ENCODE results near the gene PCNP.
"Not testable (repeated sequence)": the region's sequence is repeated elsewhere in the genome, so short reads cannot be mapped to it uniquely, and the experiment has no call there.

Gene PCNP

DNA sequence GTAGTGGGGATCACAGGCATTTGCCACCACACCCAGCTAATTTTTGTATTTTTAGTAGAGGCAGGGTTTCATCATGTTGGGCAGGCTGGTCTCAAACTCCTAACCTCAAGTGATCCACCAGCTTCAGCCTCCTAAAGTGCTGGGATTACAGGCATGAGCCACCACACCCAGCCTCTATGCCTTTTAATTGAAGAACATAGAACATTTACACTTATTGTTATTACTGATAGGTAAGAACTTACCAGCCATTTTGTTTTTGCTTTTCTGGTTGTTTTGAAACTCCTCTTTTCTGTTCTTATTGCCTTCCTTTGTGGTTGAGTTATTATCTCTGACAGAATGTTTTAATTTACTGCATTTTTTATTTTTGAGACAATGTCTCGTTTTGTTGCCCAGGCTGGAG is 29.2 kb downstream of the PCNP start:
- no peak for DNase-seq (ENCODE audit: low read depth)
- H3K4me3 ChIP-seq (ENCODE audit: low read depth, low read length) = no peak overlapping the region
- TF ChIP-seq, protein P1, sequence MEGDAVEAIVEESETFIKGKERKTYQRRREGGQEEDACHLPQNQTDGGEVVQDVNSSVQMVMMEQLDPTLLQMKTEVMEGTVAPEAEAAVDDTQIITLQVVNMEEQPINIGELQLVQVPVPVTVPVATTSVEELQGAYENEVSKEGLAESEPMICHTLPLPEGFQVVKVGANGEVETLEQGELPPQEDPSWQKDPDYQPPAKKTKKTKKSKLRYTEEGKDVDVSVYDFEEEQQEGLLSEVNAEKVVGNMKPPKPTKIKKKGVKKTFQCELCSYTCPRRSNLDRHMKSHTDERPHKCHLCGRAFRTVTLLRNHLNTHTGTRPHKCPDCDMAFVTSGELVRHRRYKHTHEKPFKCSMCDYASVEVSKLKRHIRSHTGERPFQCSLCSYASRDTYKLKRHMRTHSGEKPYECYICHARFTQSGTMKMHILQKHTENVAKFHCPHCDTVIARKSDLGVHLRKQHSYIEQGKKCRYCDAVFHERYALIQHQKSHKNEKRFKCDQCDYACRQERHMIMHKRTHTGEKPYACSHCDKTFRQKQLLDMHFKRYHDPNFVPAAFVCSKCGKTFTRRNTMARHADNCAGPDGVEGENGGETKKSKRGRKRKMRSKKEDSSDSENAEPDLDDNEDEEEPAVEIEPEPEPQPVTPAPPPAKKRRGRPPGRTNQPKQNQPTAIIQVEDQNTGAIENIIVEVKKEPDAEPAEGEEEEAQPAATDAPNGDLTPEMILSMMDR (conservative IDR thresholded peaks at IDR 0.05; ENCODE audit: low read depth, low read length) = no peak

DNA sequence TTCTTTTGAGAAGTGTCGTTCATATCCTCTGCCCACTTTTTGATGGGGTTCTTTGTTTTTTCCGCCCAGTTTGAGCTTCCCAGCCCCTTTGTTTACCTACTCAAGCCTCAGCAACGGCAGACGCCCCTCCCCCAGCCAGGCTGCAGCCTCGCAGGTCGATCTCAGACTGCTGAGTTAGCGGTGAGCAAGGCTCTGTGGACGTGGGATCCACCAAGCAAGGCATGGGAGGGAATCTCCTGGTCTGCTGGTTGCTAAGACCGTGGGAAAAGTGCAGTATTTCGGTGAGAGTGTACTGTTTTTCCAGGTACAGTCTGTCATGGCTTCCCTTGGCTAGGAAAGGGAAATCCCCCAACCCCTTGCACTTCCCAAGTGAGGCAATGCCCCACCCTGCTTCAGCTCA is 31.4 kb downstream of the PCNP start:
- not testable (repeated sequence) for H3K4me3 ChIP-seq (ENCODE audit: low read depth, low read length); DNase-seq (ENCODE audit: low read depth)

DNA sequence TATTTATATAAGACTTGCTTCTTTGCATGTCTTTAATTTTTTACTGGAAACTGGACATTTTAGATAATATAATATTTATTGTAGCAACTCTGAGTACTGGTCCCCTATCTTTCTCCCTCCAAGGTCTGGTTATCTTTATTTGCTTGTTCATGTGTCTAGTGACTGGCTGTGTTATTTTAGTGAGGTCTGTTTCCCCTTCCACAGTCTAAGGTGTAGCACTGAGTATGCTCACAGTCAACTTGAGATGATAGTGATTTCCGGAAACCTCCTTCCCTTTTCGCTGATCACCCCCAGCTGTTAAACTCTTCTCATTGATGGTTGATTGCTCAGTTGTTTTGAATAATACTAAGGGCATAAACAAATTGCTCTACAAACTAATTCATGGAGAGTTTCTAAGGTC is 37.0 kb downstream of the PCNP start:
- TF ChIP-seq, protein P1 (conservative IDR thresholded peaks at IDR 0.05; ENCODE audit: low read depth, low read length) = no peak
- DNase-seq (ENCODE audit: low read depth) = no peak
- H3K4me3 ChIP-seq (ENCODE audit: low read depth, low read length) = no peak overlapping the region

DNA sequence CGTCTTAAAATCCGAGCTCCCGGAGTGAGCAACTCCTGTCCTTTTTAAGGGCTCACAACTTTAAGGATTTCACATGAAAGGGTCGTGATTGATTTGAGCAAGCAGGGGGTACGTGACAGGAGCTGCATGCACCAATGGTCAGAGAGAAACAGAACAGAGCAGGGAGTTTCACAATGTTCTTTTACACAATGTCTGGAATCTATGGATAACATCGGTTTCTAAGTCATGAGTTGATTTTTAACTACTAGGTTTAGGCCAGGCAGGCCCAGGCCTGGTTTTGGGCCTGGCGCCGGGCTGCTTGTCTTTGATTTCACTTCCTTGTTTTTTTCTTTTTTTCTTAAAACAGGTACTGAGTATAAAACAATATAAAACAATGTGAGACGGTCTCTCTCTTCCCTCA is 39.0 kb downstream of the PCNP start:
- not testable (repeated sequence) for DNase-seq (ENCODE audit: low read depth); H3K4me3 ChIP-seq (ENCODE audit: low read depth, low read length)

DNA sequence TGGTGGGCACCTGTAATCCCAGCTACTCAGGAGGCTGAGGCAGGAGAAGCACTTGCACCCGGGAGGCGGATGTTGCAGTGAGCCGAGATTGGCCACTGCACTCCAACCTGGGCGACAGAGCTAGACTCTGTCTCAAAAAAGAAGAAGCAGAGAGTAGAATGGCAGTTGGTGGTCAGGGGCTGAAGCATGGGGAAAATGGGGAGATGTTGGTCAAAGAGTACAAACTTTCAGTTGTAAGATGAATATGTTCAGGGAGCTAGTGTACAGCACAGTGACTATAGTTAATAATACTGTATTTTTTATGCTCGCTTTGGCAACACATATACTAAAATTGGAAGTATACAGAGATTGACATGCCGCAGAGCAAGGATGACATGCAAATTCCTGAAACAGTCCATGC is 41.5 kb downstream of the PCNP start:
- no peak overlapping the region for H3K4me3 ChIP-seq (ENCODE audit: low read depth, low read length)
- DNase-seq (ENCODE audit: low read depth) = no peak
- TF ChIP-seq, protein P1 (conservative IDR thresholded peaks at IDR 0.05; ENCODE audit: low read depth, low read length) = no peak

DNA sequence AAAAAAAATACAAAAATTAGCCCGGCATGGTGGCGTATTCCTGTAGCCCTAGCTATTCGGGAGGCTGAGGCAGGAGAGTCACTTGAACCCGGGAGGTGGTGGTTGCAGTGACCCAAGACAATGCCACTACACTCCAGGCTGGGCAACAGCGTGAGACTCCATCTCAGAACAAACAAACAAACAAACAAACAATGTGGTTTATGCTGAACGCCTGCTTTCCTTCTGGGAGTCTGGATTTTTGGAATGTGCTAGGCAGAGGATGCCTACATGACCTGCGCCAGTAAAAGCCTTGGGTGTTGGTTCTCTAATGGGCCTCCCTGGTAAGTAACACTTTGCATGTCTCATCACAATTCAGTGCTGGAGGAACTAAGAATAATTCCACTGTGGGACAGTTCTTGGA is 43.5 kb downstream of the PCNP start:
- DNase-seq (ENCODE audit: low read depth) = no peak
- H3K4me3 ChIP-seq (ENCODE audit: low read depth, low read length) = no peak overlapping the region
- TF ChIP-seq, protein P1 (conservative IDR thresholded peaks at IDR 0.05; ENCODE audit: low read depth, low read length) = no peak

DNA sequence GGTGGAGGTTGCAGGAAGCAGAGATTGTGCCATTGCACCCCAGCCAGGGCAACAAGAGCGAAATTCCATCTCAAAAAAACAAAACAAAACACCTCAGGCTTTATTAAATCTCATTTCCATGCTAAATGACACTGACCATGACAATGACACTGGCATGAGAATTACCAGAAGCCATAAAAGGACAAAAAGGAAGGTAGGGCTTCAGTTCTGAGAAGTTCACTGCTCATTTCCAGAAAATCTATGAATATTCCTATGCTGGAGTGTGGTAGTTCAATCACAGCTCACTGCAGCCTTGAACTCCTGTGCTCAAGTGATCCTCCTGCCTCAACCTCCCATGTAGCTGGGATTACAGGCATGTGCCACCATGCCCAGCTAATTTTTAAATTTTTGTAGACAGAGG is 44.7 kb downstream of the PCNP start:
- H3K4me3 ChIP-seq (ENCODE audit: low read depth, low read length) = no peak overlapping the region
- DNase-seq (ENCODE audit: low read depth) = no peak
- TF ChIP-seq, protein P1 (conservative IDR thresholded peaks at IDR 0.05; ENCODE audit: low read depth, low read length) = no peak

DNA sequence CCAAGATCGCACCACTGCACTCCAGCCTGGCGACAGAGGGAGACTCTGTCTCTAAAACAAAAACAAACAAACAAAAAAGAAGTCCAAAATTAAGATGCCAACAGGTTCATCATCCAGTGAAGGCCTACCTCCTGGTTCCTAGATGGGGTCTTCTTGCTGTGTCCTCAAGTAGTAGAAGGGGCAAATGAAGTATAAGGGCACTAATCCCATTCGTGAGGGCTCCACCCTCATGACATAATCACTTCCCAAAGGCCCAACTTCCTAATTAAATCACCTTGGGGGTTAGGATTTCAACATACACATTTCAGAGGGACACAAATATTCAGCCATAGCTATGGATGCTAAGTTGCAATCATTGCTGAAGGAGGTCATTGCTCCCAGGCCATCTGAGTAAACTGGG is 45.8 kb downstream of the PCNP start:
- TF ChIP-seq, protein P1 (conservative IDR thresholded peaks at IDR 0.05; ENCODE audit: low read depth, low read length) = no peak
- DNase-seq (ENCODE audit: low read depth) = no peak
- no peak overlapping the region for H3K4me3 ChIP-seq (ENCODE audit: low read depth, low read length)

Data from choroid plexus epithelial cell (primary cell).